Esophagus squamous epithelium (tissue), 5 donors: ENCODE results near the gene THEM4. TPM values are rescaled to one million over a fixed set of nuclear protein-coding genes. Genes with fewer than 3 reads are reported as not detected.
A peak's percentile ranks its signal among the peaks of the same experiment; 100 is the strongest.
"Not testable (repeated sequence)": the region's sequence is repeated elsewhere in the genome, so short reads cannot be mapped to it uniquely, and the experiment has no call there.

Experiments used
- DNase-seq: peaks from one replicate; lab custom pipeline; 2025; lab: John Stamatoyannopoulos, UW
- H3K27ac ChIP-seq, 4 donors: fragments of 200-600 bp; sonication (generic); one replicate each; pipeline ENCODE4 v1.5.1; 2016 to 2019; ENCODE audit warnings: mild to moderate bottlenecking in 1 of 4
- H3K27me3 ChIP-seq, 4 donors: fragments of 200-600 bp; sonication (generic); 1 replicate in 3 of 4; 2 replicates in 1 of 4; pipeline versions ENCODE4 v1.5.1 to v1.6.0; 2017 to 2021; ENCODE audit warnings: antibody characterized with exemption in 1 of 4
- H3K36me3 ChIP-seq, 3 donors: fragments of 200-600 bp; sonication (generic); one replicate each; pipeline ENCODE4 v1.5.1; 2016 to 2019
- H3K4me1 ChIP-seq, 3 donors: fragments of 200-600 bp; sonication (generic); one replicate each; pipeline ENCODE4 v1.5.1; 2017 to 2019
- H3K4me3 ChIP-seq, 4 donors: fragments of 200-600 bp; sonication (generic); 1 replicate in 3 of 4; 2 replicates in 1 of 4; pipeline ENCODE4 v1.5.1; 2016 to 2019; ENCODE audit warnings: mild to moderate bottlenecking in 2 of 4, moderate library complexity in 1 of 4
- H3K9me3 ChIP-seq, 3 donors: fragments of 200-600 bp; sonication (generic); one replicate each; pipeline ENCODE4 v1.5.1; 2016 to 2019
- POLR2A ChIP-seq, 4 donors: fragments of 450-650 bp; IDR thresholded peaks; one replicate each; pipeline ENCODE4 v1.6.1; 2017; ENCODE audit warnings: antibody characterized with exemption in 4 of 4, mild to moderate bottlenecking in 4 of 4, moderate library complexity in 3 of 4
- WGBS, 2 donors: methylation state at CpG; one replicate each; pipeline ENCODE4 v1.1.5; 2018; 5-methylcytosine and 5-hydroxymethylcytosine counted together
- intact Hi-C: fragments of 100-400 bp; cut with DNase I; formaldehyde crosslinking; loops from one replicate; pipeline ENCODE4 v1.15.0; 2022
- total RNA-seq, 4 donors: library from RNA; depleted of rRNA; stranded (reverse); fragments of >200 nt; gene quantifications; one replicate each; pipeline ENCODE4 v1.1.0, GENCODE V29; 2016
- TF ChIP-seq, protein P1 (sequence below), 6 experiments: fragments of 450-650 bp in 4 of 6; fragments of 200-600 bp in 2 of 6; sonication (generic) in 2 of 6; IDR thresholded peaks; one replicate each; pipeline ENCODE4 v1.5.1; 2016 to 2019; ENCODE audit warnings: antibody characterized with exemption in 6 of 6, mild to moderate bottlenecking in 4 of 6, moderate library complexity in 4 of 6
- donor health status: DM: yes; HTN: yes; CAD: no.

THEM4 gene
- total RNA-seq, 4 donors from 2014 or later: 3.5 to 14.3 (median 12.3) TPM

DNA sequence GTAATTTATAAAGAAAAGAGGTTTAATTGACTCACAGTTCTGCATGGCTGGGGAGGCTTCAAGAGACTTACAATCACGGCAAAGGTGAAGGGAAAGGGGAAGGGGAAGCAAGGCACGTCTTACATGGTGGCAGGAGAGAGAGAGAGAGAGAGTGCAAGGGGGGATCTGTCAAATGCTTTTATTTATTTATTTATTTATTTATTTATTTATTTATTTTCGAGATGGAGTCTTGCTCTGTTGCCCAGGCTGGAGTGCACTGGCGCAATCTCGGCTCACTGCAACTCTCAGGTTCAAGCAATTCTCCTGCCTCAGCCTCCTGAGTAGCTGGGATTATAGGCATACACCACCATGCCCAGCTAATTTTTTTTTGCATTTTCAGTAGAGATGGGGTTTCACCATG is 26.4 kb downstream of the THEM4 start:
- H3K27me3 ChIP-seq, H3K9me3 ChIP-seq, H3K27ac ChIP-seq, DNase-seq, H3K36me3 ChIP-seq, intact Hi-C loops, H3K4me3 ChIP-seq: not testable (repeated sequence)
- WGBS, 2 donors: 86 to 97% methylated on average over 5 of the region's 5 CpGs
- H3K4me1 ChIP-seq: peaks cover 0 to 28% (median 0%) of the 10 kb centered on the region in 3 donors

DNA sequence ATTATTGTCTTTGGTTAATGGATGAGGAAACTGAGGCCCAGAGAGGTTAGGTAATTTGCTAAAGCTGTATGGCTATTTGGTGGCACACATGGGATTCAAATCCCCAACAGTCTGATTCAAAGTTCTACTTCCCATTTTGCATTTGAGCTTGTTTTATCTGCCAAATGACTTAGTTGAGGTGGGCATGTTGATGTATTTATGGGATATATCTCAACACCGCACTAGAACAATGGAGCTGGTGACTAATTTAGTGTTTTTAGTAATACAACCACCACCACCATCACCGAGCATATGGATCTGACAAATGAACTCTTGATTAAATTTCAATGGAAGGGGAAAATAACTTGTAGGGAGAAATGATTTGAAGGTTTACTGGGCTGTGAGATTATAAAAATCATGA is 26.8 kb downstream of the THEM4 start:
- intact Hi-C loops: no loop called here
- H3K9me3 ChIP-seq: no peaks in the 10 kb centered on the region
- DNase-seq: no peak
- H3K36me3 ChIP-seq: peaks cover 0 to 7% (median 0%) of the 10 kb centered on the region in 3 donors
- H3K4me3 ChIP-seq: no peak overlapping the region
- TF ChIP-seq, protein P1, sequence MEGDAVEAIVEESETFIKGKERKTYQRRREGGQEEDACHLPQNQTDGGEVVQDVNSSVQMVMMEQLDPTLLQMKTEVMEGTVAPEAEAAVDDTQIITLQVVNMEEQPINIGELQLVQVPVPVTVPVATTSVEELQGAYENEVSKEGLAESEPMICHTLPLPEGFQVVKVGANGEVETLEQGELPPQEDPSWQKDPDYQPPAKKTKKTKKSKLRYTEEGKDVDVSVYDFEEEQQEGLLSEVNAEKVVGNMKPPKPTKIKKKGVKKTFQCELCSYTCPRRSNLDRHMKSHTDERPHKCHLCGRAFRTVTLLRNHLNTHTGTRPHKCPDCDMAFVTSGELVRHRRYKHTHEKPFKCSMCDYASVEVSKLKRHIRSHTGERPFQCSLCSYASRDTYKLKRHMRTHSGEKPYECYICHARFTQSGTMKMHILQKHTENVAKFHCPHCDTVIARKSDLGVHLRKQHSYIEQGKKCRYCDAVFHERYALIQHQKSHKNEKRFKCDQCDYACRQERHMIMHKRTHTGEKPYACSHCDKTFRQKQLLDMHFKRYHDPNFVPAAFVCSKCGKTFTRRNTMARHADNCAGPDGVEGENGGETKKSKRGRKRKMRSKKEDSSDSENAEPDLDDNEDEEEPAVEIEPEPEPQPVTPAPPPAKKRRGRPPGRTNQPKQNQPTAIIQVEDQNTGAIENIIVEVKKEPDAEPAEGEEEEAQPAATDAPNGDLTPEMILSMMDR (IDR thresholded peaks at IDR 0.05): no peak
- no peak for TF ChIP-seq POLR2A (IDR thresholded peaks at IDR 0.05)
- H3K27me3 ChIP-seq: no peaks in the 10 kb centered on the region
- H3K4me1 ChIP-seq: peaks cover 0 to 25% (median 0%) of the 10 kb centered on the region in 3 donors
- WGBS, 2 donors: 67 to 73% methylated on average over 2 of the region's 2 CpGs
- no peak overlapping the region for H3K27ac ChIP-seq

DNA sequence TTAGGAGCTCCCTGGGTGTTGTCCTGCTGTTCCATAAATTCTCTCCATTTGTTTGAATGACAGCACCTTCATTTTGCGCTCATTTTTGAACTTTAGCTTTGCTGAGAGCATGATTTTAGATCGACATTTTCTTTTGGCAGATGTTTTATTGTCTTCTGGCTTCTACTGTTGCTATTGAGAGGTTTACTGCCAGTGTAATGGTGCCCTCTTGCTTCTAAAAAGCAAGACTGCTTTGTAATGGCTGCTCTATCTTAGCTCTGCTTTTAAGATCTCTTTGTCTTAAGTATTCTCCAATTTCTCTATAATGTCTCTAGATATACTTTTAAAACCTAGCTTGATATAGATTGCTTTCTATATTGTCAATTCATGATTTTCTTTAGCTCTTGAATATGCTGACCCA is 27.8 kb downstream of the THEM4 start:
- Histone ChIP-seq H3K36me3 (peaks cover 0 to 12% (median 0%) of the 10 kb centered on the region in 3 donors), H3K9me3 (no peaks in the 10 kb centered on the region), H3K4me3 (no peak overlapping the region), H3K27ac (no peak overlapping the region), H3K4me1 (peaks cover 0 to 15% (median 0%) of the 10 kb centered on the region in 3 donors), H3K27me3 (no peaks in the 10 kb centered on the region)
- DNase-seq: no peak
- TF ChIP-seq, protein P1 (IDR thresholded peaks at IDR 0.05): peak in 4 of 6 experiments; percentile 6 to 42 (median 19)
- TF ChIP-seq POLR2A (IDR thresholded peaks at IDR 0.05): no peak
- intact Hi-C loops: no loop called here
- WGBS, 2 donors: 38 to 54% methylated on average over 2 of the region's 2 CpGs

DNA sequence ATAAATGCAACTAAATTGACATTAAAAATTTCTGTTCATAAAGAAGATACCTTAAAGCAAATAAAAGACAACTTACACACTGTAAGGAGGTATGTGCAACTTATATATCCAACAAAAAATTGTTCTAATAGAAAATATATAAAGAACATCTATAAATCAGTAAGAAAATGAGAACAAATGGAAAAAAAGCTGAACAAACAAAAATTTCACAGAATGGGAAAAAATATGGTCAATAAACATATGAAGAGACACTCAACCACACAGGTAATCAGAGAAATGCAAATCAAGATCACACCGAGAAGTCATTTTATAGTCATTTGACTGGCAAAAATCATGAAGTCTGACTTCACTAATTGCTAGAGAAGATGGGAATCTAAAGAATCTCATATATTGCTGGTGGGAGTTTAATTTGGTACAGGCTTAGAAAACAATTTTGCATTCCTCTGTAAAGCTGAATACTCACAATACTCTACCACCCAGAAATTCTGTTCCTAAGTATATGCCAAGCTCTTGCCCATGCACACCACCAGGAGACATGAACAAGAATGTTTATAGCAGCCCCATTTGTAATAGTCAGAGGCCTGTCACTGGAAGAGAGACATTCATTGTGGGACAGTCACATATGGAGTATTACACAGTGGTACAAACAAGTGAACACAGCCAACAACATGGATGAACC is 33.8 kb downstream of the THEM4 start:
- no peaks in the 10 kb centered on the region for H3K27me3 ChIP-seq
- 83 to 96% methylated on average over 1 of the region's 1 CpG for WGBS, 2 donors
- H3K27ac ChIP-seq: no peak overlapping the region
- no peak overlapping the region for H3K4me3 ChIP-seq
- H3K4me1 ChIP-seq: peaks cover 0 to 16% (median 0%) of the 10 kb centered on the region in 3 donors
- intact Hi-C loops: no loop called here
- no peaks in the 10 kb centered on the region for H3K9me3 ChIP-seq
- peaks cover 0 to 36% (median 0%) of the 10 kb centered on the region in 3 donors for H3K36me3 ChIP-seq
- no peak for DNase-seq
- TF ChIP-seq, protein P1 (IDR thresholded peaks at IDR 0.05): no peak
- TF ChIP-seq POLR2A (IDR thresholded peaks at IDR 0.05): no peak

DNA sequence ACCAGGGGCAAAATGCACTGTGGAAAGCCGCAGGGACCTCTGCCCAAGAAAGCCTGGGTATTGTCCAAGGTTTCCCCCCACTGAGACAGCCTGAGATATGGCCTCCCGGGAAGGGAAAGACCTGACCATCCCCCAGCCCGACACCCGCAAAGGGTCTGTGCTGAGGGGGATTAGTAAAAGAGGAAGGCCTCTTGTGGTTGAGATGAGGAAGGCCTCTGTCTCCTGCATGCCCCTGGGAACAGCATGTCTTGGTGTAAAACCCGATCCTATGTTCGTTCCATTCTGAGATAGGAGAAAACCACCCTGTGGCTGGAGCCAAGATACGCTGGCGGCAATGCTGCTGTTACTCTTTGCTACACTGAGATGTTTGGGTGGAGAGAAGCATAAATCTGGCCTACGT is 36.5 kb downstream of the THEM4 start:
- intact Hi-C loops, H3K27me3 ChIP-seq, H3K27ac ChIP-seq, H3K9me3 ChIP-seq, H3K4me3 ChIP-seq, DNase-seq: not testable (repeated sequence)
- Histone ChIP-seq H3K4me1 (peaks cover 0 to 28% (median 0%) of the 10 kb centered on the region in 3 donors), H3K36me3 (peaks cover 0 to 28% (median 0%) of the 10 kb centered on the region in 3 donors)
- WGBS, 2 donors: 71 to 86% methylated on average over 6 to 9 of the region's 9 CpGs

DNA sequence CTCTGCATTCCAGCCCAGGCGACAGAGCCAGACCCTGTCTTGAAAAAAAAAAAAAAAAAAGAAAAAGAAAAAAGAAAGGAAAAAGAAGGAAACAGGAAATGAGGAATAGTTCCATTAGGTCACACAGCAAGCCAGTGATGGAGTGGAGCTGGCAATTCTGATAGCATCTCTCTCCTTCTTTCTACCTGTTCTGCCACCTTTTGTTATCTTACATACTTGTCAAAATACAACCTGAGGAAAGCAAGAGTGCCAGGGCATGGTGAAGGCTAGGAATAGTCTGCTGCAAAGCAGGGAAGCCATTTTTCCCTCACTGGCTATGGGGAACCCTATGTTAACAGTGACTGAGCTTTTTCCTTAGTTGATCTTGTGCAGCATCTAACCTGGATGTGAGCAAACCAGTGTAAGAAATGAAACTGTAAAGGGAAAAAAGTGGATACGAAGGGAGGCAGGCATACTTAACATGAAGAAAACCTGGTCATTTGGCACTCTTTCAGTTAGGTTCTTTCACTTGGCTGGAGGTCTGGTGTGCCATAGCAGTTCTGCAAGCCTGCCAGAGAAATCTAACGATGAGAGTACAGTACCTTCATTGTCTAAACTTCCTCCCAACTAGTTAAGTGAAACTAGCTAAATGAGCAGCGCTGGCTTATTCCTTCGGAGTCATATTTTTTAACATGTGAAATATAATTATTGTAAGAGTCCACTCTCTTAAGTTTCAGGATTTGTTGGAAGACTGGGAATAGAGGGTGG is 37.9 kb downstream of the THEM4 start:
- intact Hi-C loops: no loop called here
- no peak overlapping the region for H3K4me3 ChIP-seq
- peaks cover 0 to 23% (median 0%) of the 10 kb centered on the region in 3 donors for H3K36me3 ChIP-seq
- no peaks in the 10 kb centered on the region for H3K9me3 ChIP-seq
- H3K4me1 ChIP-seq: peaks cover 0 to 32% (median 0%) of the 10 kb centered on the region in 3 donors
- DNase-seq: no peak
- no peak for TF ChIP-seq POLR2A (IDR thresholded peaks at IDR 0.05)
- TF ChIP-seq, protein P1 (IDR thresholded peaks at IDR 0.05): no peak
- 38 to 52% methylated on average over 5 of the region's 5 CpGs for WGBS, 2 donors
- no peaks in the 10 kb centered on the region for H3K27me3 ChIP-seq
- no peak overlapping the region for H3K27ac ChIP-seq
